Measurements from ENCODE around the gene ZNF79. TPM values are rescaled to one million over a fixed set of nuclear protein-coding genes. Genes with fewer than 3 reads are reported as not detected.

The ZNF79 gene
- total and polyA plus RNA-seq, 2 of the 8 experiments (the other 6 are each of a cell fraction or from before 2014, with no cell fraction given) = 2.4 to 7.4 TPM

DNA sequence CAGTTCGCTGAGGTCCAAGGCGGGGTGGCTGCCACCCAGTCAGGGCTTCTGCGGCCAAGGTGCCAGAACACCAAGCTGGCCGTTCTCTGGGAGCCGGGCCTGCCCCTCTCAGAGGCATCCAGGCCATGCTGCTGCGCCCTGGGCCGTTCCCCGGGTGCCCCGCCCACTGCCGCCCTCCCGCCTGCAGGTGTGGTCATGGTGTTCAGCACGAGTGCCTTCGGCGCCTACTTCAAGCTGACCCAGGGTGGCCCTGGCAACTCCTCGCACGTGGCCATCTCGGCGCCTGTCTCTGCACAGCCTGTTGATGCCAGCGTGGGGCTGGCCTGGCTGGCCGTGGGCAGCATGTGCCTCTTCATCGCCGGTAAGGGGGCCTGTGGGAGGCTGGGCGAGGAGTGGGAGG is 19.6 kb upstream of the ZNF79 start:
- H3K27me3 ChIP-seq (replicated peaks in 1 of 4; ENCODE audit: control insufficient read depth in 3 of 4, extremely low read depth in 1 of 4, insufficient read depth in 3 of 4, low read length in 3 of 4) = no peaks in the 10 kb centered on the region
- H3K79me1 ChIP-seq (ENCODE audit: low read depth, low read length) = no peaks in the 10 kb centered on the region; the same call in 1 of the 2 replicates
- 0 out of 4 replicates have a peak, but pooled peaks cover 0 to 2% of the 10 kb centered on the region in 2 experiments for H3K79me2 ChIP-seq (ENCODE audit: control insufficient read depth in 1 of 2, insufficient read depth in 2 of 2, low read length in 2 of 2)
- H2BK20ac ChIP-seq (ENCODE audit: low read length) = no peak overlapping the region
- peaks cover 4 to 13% (median 7%) of the 10 kb centered on the region in 4 experiments; a peak in 6 of 8 replicates for H3K36me3 ChIP-seq (ENCODE audit: control insufficient read depth in 2 of 4, insufficient read depth in 4 of 4, low read length in 3 of 4)
- no peak overlapping the region for H2AFZ ChIP-seq (ENCODE audit: low read length)
- FAIRE-seq (no peak), DNase-seq (ENCODE audit: low read depth in 1 of 2, low spot score in 2 of 2) (no peak)
- no peak overlapping the region for H3K56ac ChIP-seq (replicated peaks; ENCODE audit: insufficient read length, low read depth, low read length)
- POLR2A ChIA-PET (ENCODE audit: partially characterized antibody) = interaction anchor here (1.5 to 3.0 kb wide), 2 partner anchors 10 to 46 kb away, joined by 5 to 12 read pairs; partner anchors contain the start of genes LRSAM1 and RPL12
- no peak overlapping the region for H2BK5ac ChIP-seq (ENCODE audit: low read depth, low read length)
- TF ChIP-seq SP4 (IDR thresholded peaks at IDR 0.05; ENCODE audit: low read length) = no peak
- TF ChIP-seq POLR2A (IDR thresholded peaks at IDR 0.05; ENCODE audit: control extremely low read depth in 1 of 2, low read depth in 2 of 2, low read length in 2 of 2) = no peak
- no peak for TF ChIP-seq CBX5 (IDR thresholded peaks at IDR 0.05; ENCODE audit: low read depth, low read length)
- no peak for TF ChIP-seq POLR2AphosphoS5 (IDR thresholded peaks at IDR 0.05; ENCODE audit: low read depth, low read length)
- TF ChIP-seq CEBPB (IDR thresholded peaks at IDR 0.05; ENCODE audit: low read depth, low read length) = no peak
- TF ChIP-seq BCL11A (IDR thresholded peaks at IDR 0.05; ENCODE audit: low read depth in 2 of 2, low read length in 2 of 2) = no peak
- TF ChIP-seq TCF12 (IDR thresholded peaks at IDR 0.05; ENCODE audit: low read depth, low read length) = no peak
- no peak for TF ChIP-seq JUND (IDR thresholded peaks at IDR 0.05; ENCODE audit: low read length)
- TF ChIP-seq HDAC2 (IDR thresholded peaks at IDR 0.05; ENCODE audit: borderline replicate concordance in 1 of 2, low read depth in 2 of 2, low read length in 2 of 2) = no peak
- no peak for TF ChIP-seq EGR1 (IDR thresholded peaks at IDR 0.05; ENCODE audit: borderline replicate concordance, low read depth, low read length)
- TF ChIP-seq KDM5A (IDR thresholded peaks at IDR 0.05; ENCODE audit: low read length) = no peak
- no peak for TF ChIP-seq SIN3A (conservative IDR thresholded peaks at IDR 0.05 in 1 of 2, IDR thresholded peaks at IDR 0.05 in 1 of 2; ENCODE audit: low read depth in 1 of 2, low read length in 2 of 2)
- no peak for TF ChIP-seq HDAC6 (IDR thresholded peaks at IDR 0.05; ENCODE audit: low read depth, low read length)
- no peak for TF ChIP-seq TAF7 (optimal IDR thresholded peaks at IDR 0.05; ENCODE audit: borderline replicate concordance, low read depth, low read length)
- TF ChIP-seq YY1 (IDR thresholded peaks at IDR 0.05; ENCODE audit: low read depth, low read length) = no peak
- no peak for TF ChIP-seq MAFK (IDR thresholded peaks at IDR 0.05; ENCODE audit: low read depth, low read length)
- H3K18ac ChIP-seq (ENCODE audit: extremely low read depth, low read length) = no peak overlapping the region
- no peak overlapping the region for H3K27ac ChIP-seq (ENCODE audit: low read depth, low read length)
- no peak overlapping the region for H3K4me2 ChIP-seq (ENCODE audit: insufficient read depth in 1 of 2, low read depth in 2 of 2, low read length in 2 of 2)
- no peak overlapping the region for H3K4me3 ChIP-seq (ENCODE audit: extremely low read depth in 1 of 4, insufficient read depth in 2 of 4, low read depth in 3 of 4, low read length in 4 of 4)
- no peak overlapping the region for H4K8ac ChIP-seq (ENCODE audit: extremely low read depth, insufficient read depth, low read length)
- H4K91ac ChIP-seq (replicated peaks; ENCODE audit: insufficient read length, low read length) = no peak overlapping the region
- H2BK15ac ChIP-seq (ENCODE audit: low read length) = no peak overlapping the region
- no peak overlapping the region for H2BK12ac ChIP-seq (ENCODE audit: low read depth, low read length)
- no peak overlapping the region for H2AK5ac ChIP-seq (ENCODE audit: low read depth, low read length)
- no peaks in the 10 kb centered on the region for H3K4me1 ChIP-seq (replicated peaks in 1 of 4; ENCODE audit: control insufficient read depth in 3 of 4, insufficient read depth in 4 of 4, low read length in 3 of 4)
- 95% methylated on average over 23 of the region's 23 CpGs; no CpG with 5 or more reads in 1 of the 2 experiments for WGBS, 2 experiments (ENCODE audit: extremely low coverage in 1 of 2, insufficient coverage in 1 of 2, insufficient read length in 1 of 2, insufficient replicate concordance in 2 of 2, low coverage in 1 of 2, low lambda C conversion rate in 2 of 2, missing lambda C conversion rate in 1 of 2)
- H3K23ac ChIP-seq (ENCODE audit: insufficient read length) = no peak overlapping the region
- CTCF ChIA-PET (ENCODE audit: partially characterized antibody) = interaction anchor here (0.7 to 2.9 kb wide), 4 partner anchors 12 to 312 kb away, joined by 3 to 10 read pairs (median 4); no protein-coding TSS in a partner anchor
- H3K9me3 ChIP-seq (ENCODE audit: insufficient read depth in 2 of 2, low read depth in 1 of 2, low read length in 1 of 2) = no peaks in the 10 kb centered on the region
- H3K9ac ChIP-seq (replicated peaks in 1 of 4; ENCODE audit: extremely low read depth in 1 of 4, low read depth in 3 of 4, low read length in 3 of 4) = no peak overlapping the region
- peaks cover 0 to 9% of the 10 kb centered on the region in 2 experiments for H4K20me1 ChIP-seq (replicated peaks in 1 of 2; ENCODE audit: control insufficient read depth in 1 of 2, insufficient read depth in 2 of 2, low read length in 2 of 2)
- H3K14ac ChIP-seq (ENCODE audit: insufficient read length) = no peak overlapping the region
- H4K5ac ChIP-seq (ENCODE audit: insufficient read length, low read depth, low read length) = no peak overlapping the region
- H3K4ac ChIP-seq (replicated peaks; ENCODE audit: insufficient read length, low read depth, low read length) = no peak overlapping the region
- no peak overlapping the region for H2BK120ac ChIP-seq (replicated peaks; ENCODE audit: low read depth, low read length)
- no peaks in the 10 kb centered on the region for H3K23me2 ChIP-seq (ENCODE audit: low read depth, low read length)

Measured in H1 (cell line).